GM19043 (cell line): Measurements from ENCODE around the gene THSD1.
"Not testable (repeated sequence)": the region's sequence is repeated elsewhere in the genome, so short reads cannot be mapped to it uniquely, and the experiment has no call there.

Experiments used
- ATAC-seq: cut with Tn5 transposase; IDR thresholded peaks from one replicate; pipeline ENCODE4 v1.9.1; 2021; ENCODE audit warnings: low read depth; ENCODE audit not compliant: unreplicated experiment

THSD1 gene

DNA sequence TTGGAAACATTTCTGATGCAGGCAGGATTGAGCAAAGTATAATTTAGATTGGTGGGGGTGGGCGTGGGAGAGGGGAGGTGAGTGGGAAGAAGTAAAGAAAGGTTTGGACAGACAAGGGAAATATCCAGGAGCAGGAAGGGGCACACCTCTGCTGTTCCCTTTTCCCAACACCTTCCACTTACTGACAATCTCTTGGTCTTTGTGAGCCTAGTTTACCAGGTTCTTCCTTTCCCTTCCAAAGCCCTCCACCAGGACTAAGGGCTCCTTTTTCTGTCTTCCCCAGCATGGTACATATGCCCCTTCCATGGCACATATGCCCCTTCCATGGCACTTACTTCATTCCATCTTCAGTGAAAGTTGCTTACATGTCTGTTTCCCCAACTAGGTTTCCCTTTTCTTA lies 6.2 kb upstream of the THSD1 start:
- ATAC-seq = no peak

DNA sequence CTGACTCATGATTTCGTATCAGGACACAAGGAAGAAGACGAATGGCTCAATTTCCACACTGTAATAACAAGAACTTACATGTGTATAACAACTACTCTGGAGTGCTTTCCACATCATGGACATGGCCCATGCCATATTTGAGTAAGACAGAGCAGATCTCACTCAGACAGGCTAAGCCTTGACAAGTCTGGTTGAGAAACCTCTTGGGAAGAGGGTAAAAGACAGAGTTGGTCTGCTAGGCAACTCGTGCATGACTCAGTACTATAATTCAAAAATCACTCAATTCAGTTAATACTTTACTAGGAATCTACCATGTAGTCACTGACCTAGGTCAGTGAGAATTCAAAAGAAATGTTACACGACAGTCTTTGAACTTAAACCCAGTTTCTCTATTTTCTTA lies 5.7 kb upstream of the THSD1 start:
- ATAC-seq = peak; percentile 91

DNA sequence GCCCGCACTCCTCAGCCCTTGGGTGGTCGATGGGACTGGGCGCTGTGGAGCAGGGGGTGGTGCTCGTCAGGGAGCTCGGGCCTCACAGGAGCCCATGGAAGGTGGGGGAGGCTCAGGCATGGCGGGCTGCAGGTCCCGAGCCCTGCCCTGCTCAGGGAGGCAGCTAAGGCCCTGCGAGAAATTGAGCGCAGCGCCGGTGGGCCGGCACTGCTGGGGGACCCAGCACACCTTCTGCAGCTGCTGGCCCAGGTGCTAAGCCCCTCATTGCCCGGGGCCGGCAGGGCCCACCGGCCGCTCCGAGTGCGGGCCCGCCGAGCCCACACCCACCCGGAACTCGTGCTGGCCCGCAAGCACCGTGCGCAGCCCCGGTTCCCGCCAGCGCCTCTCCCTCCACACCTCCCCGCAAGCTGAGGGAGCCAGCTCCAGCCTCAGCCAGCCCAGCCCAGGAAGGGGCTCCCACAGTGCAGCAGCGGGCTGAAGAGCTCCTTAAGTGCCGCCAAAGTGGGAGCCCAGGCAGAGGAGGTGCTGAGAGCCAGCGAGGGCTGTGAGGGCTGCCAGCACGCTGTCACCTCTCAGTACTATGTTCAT lies 2.2 kb upstream of the THSD1 start:
- ATAC-seq = not testable (repeated sequence)

- ATAC-seq = not testable (repeated sequence)
Observed at GRCh38 chr13:52407436-52407835, 1.5 kb upstream of the THSD1 start.

DNA sequence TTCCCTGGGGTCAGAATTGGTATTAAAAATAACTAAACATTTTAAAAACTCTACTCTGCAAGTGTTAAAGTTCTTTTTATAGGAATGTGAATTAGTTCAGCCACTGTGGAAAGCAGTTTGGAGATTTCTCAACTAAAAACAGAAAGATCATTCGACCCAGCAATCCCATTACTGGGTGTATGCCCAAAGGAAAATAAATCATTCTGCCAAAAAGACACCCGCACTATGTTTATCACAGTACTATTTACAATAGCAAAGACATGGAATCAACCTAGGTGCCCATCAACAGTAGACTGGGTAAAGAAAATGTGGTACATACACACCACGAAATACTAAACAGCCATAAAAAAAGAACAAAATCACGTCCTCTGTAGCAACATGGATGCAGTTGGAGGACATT lies 657 bp upstream of the THSD1 start:
- no peak for ATAC-seq

- no peak for ATAC-seq
Observed at GRCh38 chr13:52405369-52405766, 604 bp downstream of the THSD1 start.

GRCh38 chr13:52399708-52400107 lies 6.3 kb downstream of the THSD1 start:
- ATAC-seq = no peak

DNA sequence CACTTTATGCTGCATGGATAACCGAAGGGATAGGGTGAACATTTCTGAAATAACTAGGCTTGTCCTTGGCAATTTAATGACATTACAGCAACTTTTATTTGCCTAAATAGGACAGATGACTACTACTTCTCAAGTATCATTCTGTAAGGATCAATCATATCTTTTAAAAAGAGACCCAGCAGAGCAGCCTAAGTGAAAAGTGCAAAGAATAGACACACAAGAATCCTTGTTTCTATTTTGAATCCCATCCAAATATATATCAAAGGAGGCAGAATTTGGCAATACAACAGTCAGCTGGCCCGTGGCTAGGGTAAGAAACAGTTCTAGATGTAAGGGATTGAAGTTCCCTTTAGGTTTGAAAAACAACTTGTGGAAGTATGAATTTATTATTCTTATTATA lies 6.9 kb downstream of the THSD1 start:
- ATAC-seq = no peak

GRCh38 chr13:52395704-52396103 lies 10.3 kb downstream of the THSD1 start:
- no peak for ATAC-seq

DNA sequence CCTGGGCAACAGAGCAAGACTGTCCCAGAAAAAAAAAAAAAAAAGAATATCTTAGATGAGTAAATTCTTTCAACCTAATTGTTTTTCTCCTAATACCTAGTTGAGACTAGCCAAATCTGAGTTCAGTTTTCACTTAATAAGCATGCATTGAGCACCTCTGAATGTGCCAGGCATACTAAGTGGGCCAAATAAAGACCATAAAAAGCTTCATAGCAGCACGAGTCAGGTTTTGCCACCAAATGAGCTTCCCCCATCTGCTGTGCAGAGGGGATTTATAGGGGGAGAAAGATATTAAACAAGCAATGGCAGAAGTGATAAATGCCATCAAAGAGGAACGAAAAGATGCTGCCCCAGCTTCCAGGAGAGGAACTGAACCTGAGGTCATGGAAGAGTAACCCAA lies 11.4 kb downstream of the THSD1 start:
- ATAC-seq = no peak

GRCh38 chr13:52393572-52394357 lies 12.2 kb downstream of the THSD1 start:
- ATAC-seq = no peak

DNA sequence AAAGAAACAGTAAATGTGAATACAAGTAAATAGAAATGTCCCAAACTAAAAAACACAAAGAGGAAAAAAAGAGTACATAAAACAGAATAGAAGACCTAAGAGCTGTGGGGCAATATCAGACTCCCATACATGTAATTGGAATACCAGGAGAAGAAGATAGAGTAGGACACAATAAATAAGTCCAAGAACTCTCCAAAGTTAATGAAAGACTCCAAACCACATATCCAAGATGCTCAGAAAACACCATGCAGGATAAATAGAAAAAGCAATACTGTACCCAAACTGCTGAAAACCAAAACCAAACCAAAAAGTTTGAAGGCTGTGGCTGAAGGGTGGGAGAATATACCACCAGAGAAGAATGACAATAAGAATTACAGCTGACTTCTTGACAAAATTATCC lies 18.3 kb downstream of the THSD1 start:
- no peak for ATAC-seq

DNA sequence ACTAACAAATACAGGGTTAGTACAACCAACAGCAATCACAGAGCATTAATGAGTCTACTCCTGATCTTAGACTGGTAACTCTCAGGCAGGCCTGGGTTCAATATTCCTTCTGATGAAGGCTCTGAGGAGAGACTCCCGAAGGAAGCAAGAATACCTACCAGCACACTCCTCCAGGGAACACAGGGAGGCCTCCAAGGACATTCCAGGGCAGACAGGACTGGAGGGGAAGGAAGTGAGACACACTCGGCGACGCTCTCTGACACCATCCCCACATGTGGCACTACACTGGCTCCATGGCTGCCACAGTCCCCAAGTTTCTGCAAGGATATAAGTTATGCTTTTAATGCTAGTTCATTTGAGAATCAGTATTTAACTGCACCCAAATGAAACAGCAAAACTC lies 20.1 kb downstream of the THSD1 start:
- ATAC-seq = no peak

DNA sequence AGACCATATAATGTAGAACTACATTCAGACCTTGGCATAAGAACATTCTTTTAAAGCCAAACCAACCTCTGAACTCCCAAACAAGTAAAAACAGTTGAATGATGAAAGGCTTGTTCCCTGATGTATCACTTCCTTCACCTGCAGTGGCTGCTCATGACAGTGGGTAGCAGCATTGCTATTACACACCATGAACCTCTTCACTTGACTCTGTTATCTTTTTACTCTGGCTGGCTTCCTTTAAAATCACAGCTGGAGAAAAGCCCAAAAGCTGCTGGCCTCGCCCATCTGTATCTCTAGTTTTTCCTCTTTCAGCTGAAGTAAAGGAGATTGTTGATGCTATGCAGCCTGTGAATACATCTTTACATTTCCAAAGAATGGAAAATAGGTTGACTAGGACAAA lies 22.6 kb downstream of the THSD1 start:
- no peak for ATAC-seq

- ATAC-seq = no peak
Observed at GRCh38 chr13:52378312-52378711, 27.7 kb downstream of the THSD1 start.

DNA sequence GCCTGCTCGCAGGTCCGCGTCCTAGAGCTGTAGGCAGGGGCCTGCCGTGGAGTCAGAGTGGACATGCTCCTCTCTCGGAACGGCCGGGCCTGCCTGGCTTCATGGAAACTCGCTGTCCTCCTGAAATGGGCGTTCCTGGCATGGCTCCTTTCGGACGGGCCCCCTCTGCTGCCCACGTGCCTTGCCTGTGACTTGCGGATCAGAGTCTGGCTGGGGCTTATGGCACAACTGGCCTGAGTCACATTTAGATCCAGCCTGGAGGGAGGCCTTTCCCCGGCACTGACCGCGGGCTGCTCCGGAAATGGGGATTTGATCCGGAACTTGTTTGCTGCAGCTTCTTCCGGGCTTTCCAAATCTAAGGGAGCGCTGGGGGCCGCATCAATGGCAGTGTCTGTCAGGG lies 28.1 kb downstream of the THSD1 start:
- ATAC-seq = no peak

DNA sequence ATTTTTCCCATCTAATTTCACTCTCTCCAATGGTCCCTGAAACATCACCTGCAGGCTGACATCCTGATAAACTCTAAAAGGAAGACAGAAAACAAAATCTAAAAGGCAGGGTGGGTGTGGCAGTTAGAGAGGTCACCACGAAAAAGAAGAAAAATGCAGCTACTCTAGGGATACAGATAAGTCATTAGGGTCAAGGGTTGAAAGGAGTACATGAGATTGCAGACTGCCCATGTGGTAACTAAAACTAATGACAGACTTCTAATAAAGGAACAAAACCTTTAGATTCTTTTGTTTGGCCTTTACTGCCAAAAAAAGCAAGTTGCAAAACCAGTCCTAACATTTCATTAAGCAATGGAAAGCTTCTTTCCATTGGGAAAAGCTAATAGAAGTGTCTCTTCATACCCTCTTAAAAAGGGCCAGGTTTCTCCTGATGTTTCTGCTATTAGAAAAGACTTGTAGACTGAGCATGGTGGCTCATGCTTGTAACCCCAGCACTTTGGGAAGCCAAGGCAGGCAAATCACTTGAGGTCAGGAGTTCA lies 31.0 kb downstream of the THSD1 start:
- ATAC-seq = no peak

DNA sequence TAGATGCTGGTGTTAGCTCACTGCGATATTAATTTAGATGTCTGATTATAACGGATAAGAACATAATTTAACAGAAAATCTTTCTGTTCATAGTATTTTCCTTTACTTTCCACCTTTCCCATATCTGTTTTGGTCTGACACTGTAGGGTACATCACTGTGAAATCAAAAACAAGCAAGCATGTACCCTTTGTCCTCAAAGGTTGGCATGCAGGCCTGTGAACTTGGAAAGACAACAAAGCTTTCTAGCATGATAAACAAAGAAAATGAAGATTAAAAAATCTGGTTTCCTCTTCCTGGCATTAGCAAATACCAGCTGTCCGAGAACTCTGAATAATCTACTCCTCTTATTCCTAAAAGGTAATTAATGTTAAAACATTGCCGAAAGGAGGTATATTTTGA lies 31.6 kb downstream of the THSD1 start:
- no peak for ATAC-seq

DNA sequence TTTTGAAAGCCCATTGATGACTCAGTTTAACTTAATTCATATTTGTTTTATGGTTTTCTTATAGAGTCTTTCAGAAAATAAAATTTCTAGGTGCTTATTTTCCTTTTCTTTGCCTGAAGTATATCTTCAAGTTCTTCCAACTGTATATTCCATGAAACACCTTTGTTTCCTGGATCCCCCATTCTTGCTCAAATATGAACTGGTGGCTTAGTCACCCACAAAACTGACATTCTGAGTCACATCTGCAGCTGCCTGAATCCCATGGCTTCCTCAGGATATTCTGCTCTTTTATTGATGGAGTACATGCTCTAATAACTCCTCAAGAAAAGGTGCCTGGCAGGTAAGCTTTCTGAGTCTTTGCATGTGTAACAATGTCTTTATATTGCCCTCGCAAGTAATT lies 32.7 kb downstream of the THSD1 start:
- not testable (repeated sequence) for ATAC-seq

DNA sequence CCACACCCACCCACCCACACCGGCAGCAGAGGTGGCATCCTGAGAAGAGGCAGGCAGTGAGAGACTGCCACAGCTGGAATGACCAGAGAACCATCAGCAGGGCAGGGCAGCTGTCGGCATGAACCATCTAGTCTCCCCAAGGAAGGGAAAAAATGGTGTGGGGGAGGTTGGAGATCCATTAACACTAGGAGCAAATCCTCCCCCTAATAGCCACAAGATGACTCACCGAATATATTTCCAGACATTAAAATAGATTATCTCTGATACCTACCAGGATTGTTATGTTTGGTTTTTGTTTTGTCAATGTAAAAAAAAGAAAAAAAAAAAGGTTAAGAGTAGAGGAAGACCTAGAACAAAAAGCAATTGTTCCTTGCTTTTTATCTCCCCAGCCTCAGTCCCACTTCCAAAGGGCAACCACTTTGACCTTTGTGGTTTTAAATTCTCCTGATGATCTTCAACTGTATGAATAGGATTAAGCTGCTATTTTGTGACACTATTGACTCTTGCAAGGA lies 34.2 kb downstream of the THSD1 start:
- ATAC-seq = no peak

GRCh38 chr13:52366291-52366690 lies 39.7 kb downstream of the THSD1 start:
- no peak for ATAC-seq
